SKM-1 (cell line): ENCODE measurements around the gene C18orf32.
"Not testable (repeated sequence)": the region's sequence is repeated elsewhere in the genome, so short reads cannot be mapped to it uniquely, and the experiment has no call there.

Experiments
- DNase-seq: peaks from one replicate; lab custom pipeline; 2025; ENCODE audit not compliant: unreplicated experiment; lab: John Stamatoyannopoulos, UW

Gene C18orf32

DNA sequence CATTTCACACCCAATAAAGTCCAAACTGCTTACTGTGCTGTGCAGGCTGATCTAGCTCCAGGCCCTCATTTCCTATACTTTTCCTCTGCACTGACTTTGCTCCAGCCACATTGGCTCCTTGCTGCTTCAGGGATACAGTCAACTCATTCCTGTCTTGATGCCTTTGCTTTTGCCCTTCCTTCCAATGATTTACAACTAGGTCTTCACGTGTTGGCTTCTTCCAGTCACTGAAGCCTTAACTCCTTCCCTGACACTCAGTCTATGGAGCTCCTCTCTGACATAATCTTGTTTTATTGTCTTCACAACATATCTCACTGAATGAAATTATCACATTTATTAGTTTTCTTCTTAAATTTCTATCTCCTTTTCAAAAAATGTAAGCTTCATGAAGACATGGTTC, 16.9 kb upstream of the C18orf32 start:
- DNase-seq = no peak

DNA sequence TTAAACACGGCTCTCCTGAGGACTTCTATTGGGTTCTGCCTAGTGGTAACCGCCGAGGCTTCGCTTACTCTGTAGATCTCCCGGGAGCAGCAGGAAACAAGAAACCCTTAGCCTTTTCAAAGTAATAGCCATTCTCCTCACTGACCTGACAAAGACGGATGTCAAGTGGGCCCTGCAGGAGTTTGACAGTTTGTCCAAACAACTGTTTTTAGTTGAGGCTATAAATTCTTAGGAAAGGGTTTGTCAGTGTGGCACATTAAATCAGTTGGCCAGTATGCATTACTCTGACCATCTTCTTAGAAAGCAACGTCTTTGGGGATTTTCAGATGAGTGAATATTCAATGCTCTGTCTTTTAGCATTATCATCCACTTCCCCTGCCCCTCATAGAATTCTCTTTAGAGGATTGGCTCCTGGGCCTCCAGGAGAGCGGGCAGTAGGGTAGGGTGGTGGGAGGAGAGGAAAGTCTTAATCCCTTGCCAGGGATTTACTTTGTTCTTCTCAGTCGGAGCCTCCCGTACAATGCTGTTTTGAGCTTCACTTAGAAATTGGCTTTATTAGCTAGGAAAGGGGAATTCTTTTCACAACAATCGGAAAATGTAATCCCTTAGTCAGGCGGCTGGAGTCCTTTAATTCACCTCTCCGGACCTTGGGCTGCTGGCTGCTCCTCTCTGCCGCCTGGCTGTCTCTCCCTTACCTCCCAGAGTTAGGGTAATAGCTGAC, 13.3 kb upstream of the C18orf32 start:
- no peak for DNase-seq

DNA sequence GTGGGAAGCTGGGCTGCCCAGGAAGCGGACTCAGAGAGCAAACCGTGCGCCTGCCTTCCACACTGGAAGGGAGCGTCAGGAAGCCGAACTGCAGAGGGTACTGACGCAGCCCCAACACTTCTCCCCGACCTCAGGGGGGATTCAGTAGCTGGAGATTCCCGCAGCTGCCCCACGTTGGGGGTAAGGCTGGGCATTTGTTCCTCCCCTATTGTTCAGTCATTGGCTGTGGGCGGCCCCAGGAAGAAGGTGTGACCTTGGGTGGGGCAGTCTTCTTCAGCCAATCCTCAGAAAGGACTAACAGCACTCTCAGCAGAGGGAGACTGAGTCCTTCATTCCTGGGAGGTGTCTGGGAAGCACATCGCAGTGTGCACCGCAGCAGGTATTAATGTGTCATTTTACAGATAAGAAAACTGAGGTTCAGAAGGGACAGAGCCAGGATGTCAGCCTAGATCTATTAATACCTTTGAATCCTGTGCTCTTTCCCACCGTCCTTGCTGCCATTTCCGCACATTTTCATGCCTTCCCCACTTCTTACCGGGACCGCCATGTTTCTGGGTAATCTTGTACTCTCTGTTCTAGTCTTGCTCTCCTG, 12.1 kb upstream of the C18orf32 start:
- no peak for DNase-seq

DNA sequence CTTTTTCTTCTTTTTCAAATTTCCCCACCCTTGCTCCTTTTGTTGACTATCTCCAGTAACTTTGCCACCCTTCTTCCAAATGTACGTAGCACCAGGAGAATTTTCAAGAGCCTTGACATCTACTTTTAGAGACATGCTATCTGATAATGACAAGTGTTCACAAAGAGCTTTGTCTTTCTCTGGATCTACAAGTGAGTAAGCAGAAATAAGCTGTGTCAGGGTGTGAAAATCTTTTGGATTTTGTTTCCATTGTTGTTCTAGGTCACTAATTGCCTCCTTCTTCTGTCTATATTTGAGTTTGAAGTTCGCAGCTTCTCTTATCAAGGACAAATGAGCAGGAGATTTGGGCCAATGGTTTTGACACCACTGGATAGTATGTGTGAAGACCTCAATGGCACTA, 8.4 kb upstream of the C18orf32 start:
- no peak for DNase-seq

DNA sequence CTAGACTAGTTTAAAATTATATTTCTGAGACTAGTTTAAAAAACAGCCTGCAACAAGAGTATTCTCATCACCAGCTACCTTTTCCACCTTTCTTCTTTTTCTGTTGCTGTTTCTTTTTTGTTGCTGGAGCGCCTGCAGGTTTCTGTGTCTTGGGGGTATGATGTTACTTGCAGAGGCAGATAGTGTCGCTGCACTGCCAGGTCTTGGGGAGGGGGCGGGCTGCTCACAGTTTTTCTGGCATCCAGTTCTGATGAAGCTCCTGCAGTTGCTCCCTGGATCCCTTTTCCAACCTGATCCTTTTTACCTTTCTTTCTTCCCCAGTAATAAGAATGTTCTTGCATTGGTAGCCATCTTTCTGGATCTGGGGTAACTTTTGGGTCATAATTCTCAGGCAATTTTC, 8.0 kb upstream of the C18orf32 start:
- no peak for DNase-seq

DNA sequence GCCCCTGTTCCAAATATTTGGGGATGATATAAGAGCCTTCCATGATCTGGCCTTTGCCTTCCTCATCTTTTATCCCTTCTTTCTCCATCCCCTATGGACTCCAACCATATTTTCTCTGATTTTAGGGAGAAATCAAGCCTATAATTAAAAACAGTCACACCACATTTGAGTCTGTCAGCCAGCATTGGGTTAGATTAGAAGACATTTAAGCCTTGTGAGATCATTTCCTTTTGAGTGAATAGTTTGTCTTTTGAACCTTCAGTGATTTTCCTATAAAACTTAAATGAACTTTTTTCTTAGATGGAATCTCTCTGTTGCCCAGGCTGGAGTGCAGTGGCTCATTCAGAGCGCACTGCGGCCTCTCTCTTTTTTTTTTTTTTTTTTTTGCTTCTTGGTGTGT, 7.6 kb upstream of the C18orf32 start:
- DNase-seq = no peak

DNA sequence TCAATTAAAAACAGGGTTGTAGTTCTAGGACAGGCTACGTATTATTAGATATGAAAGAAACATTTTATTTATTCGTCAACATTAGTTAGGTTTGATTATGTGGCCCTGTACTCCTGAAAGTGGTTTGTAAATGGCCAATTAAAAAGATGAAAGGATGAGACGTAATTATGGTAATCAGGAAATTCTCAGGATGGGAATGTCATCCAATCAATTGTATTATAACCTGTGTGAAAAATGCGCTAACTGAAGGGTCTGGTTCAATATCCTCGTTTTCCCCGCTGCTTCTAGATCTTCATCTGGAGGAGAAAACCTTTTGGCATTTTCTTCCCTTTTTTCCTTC, 5.6 kb upstream of the C18orf32 start:
- DNase-seq = no peak

DNA sequence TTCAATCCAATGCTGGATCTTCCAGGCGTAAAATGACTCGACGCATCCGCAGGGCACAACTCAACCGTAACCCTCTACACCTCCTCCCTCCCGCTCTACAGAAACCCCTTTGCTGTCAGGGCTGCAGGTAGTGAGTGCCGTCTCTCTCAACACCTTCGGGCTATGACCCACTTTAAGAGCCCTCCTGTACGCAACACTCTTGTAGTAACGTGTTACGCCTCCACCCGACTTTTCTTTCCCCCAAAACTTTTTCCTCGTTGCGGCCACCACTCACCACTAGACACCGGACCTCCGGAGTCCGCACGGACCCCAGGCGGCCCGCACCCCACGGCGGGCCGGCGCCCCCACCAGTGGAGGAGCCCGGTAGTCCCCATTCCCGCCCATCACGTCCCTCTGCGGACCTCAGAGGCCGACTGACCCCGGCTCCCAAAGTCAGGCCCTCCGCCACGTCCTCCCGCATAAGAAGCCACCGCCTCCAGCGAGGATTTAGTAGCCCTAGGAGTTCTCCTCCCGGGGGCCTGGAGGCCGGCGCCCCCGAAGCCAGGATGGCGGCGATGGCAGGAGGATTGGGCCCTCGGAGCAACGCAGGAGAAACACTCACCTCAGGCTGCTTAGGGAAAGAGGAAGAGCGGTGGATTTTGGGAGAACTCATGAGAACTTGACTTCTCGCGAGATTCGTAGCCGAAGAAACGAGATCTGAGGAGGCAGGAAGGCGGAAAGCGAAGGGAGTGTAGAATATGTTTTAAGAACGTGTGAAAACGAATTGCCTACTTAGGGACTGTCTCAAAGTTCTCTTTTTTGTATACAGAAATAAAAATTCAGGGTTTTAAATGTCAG, 5.0 kb upstream of the C18orf32 start, which contains the start of gene RPL17:
TSS of gene RPL17 (minus strand) at position 609 of the 837 bp plus-strand sequence.
- DNase-seq = peak; percentile 98

DNA sequence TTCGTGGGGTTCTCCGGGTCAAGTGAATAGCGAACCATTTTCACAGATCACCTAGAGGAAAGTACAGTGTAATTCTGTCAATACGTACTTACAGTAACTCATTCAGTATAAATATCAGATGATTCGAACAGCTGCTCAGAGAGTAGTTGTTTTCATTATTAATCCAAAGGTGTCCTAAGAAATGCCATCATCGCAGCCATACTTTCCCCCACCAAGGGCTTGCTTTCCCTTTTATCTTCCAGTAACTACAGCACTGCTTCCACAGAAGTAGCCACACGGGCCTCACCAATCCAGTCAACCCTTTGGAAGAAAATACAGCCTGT, 4.5 kb upstream of the C18orf32 start:
- no peak for DNase-seq

DNA sequence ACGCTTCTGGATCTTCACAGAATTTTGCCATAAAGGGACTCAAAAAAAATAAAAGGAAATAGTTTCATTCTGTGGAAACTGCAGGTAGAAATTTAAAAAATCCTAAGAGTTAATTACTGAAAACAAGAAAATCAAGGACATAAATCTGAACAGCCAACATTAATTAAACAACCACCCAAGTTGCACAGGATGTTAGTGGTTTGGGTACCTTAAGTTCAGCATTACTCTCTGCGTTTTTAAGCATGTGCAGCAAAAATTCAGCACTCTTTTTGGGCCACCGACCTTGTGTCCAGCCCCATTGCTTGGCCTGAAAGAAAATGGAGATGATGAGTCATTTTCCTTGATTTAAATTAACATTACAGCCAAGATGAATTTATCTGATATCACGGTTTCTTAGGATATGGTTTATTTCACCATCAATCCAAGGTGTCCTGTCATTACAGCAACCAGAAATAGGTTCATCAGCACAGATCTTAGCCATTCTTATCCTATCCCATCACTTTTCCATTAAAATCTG, 3.3 kb upstream of the C18orf32 start:
- no peak for DNase-seq

DNA sequence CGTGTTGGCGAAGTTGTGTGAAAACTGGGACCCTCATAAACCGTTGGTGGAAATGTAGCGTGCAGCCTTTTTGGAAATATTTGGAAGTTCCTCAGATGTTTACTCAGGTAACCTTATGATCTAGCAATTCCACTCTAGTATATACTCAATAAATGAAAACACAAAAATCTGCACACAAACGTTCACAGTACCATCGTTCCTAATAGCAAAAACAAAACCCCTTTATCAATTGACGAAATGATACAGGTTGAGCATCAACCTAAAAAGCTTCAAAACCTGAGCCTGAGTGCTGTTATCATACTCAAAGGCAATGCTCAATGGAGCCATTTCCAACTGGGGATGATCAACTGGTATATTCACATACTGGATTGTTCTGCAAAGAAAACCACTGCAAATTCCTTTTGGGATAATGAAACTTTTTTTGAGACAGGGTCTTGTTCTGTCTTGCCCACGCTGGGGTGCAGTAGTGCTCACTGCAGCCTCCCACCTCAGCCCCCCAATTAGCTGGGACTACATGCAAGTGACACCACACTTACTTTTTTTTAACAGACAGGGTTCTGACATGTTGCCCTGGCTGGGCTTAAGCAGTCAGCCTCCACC, 777 bp upstream of the C18orf32 start:
- no peak for DNase-seq

DNA sequence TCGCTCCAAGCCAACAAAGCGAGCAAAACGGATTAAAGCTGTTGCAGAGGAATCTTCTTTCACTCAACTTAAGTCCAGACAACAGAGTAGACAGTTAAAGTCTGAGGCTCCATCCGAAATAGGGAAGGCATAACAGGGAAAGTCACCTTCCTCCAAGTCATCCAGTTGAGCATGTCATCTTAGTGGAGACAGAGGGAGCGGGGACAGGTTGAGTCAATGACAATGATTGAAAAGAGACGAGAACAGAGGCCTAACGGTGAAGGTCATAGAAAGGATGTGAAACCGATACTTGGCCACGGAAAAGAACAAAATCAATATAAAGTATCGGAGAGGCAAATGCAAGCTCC, 455 bp downstream of the C18orf32 start:
- DNase-seq = peak; percentile 55

DNA sequence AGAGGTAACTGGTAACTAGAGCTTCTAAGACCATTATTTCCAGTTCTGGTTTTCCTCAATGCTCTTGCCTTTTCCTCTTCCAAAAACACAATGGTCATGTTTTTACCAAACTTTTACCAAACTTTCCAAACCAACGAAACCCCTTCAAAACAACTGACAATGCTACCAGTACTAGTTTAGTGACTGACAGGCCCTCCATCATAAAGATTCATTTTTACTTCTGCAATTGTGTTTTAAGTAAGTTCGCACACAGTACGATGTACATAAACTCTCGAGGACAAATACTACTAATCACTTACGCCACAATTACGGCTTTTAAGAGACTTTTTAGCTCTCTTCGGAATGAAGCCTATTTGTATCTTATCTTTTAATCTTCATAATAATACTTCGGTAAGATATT, 900 bp downstream of the C18orf32 start:
- no peak for DNase-seq

DNA sequence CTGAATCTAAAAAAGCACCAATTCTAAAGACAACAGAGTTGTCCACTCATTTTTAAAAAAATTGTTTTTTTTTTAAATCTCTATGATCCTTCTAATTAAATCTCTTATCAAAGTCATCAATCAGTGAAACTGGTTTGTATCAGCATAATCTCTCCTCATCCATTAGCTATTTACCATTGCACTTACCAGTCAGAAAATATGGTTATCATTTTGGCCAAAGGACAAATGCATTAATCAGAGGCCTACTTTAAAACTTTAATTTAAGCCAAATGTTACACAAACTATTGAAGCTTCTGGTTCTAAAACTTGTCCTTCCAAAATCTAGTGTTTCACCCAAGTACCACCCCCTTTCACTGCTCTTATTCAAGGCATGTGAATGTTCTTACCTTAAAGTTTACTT, 3.8 kb downstream of the C18orf32 start:
- no peak for DNase-seq

DNA sequence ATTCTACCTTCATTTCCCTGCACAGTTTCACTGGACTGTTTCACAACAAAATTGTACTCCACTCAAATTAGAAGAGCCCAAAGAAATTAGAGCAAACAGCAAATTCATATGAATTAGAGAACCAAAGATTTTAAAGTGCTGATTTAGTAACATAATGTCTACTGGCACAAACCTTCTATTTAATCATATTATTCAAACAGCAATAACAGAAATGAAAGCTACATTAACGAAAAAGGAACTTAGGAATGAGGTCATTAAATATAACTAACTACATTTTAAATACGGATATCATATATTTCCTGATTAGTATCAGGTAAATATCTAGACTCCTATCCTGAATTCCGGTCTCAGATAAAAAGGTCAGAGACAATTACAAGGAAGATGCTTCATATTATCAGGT, 5.1 kb downstream of the C18orf32 start:
- DNase-seq = no peak

DNA sequence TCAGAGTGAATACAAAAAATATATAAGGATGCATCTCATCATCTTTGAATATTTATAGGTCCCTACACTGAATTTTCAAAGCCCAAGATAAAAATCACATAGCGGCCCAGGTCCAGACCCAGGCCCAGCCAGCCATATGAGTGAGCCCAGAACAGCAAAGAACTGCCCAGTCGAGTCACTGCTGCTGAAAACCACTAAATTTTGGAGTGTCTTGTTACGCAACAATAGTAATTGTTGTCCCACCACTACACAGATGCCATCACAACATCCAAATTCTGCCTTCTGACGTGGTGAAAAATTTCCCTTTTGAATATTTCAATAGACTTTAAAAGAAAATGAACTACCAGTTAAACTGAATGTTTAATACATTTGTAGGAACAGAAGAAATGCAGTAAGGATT, 5.7 kb downstream of the C18orf32 start:
- DNase-seq = no peak

DNA sequence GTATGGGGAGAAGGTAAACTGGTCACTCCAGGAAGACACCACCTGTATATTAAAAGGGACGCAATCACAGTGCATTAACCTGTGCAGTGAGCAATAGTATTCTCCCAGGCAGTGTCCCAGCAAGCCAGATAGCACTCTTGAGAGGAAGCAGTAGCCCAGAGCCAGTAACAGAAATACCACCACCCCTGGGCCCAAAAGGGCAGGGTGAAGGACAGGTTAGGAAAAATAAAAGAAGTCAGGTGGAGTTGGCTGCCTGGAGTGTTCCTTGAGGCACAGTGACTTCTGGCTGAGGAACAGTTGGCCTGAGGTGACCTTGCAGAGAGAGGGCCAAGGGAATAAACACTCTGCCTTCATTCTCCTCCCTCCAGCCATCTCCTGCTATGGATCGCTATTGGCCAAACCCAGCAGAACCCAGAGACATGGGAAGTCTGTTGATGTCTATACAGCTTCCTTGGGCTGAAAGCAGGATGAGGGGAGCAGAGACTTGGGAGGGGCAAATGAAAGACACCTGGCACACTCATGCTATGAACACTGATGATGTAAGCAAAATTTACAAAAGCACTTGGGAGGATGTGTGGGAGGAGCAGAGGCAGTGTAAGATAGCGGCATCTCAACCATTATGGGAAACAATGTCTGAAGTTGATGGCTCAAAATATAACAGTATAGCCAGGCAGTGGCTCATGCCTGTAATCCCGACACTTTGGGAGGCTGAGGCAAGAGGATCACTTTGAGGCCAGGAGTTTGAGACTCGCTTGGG, 7.5 kb downstream of the C18orf32 start:
- DNase-seq = no peak

DNA sequence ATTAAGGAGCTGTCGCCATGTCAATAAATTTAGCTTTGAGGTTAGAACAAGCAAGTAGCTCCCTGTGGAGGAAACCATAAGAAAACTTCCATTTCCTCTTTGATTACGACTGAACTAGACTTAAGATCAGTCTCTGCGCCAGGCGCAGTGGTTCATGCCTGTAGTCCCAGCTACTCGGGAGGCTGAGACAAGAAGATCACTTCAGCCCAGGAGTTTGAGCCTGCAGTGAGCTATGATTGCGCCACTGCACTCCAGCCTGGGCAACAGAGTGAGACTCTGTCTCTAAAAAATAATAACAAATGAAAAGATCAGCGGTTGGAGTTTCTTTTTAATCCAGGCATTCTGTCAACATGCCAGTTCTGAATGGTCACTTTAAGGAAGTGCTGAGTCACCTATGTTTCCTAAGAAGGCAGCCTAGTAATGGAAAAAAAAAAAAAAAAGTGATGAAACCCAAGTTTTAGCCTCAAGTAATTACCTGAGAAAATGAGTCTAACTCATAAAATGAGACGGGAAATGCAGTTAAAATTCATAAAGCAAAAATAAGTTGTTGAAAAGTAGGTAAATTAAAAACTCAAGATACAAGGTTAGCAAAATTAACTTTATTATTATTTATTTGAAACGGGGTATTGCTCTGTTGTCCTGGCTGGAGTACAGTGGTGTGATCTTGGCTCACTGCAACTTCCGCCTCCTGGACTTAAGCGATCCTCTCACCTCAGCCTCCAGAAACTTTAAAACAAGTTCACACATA, 10.2 kb downstream of the C18orf32 start:
- DNase-seq = peak; percentile 52

DNA sequence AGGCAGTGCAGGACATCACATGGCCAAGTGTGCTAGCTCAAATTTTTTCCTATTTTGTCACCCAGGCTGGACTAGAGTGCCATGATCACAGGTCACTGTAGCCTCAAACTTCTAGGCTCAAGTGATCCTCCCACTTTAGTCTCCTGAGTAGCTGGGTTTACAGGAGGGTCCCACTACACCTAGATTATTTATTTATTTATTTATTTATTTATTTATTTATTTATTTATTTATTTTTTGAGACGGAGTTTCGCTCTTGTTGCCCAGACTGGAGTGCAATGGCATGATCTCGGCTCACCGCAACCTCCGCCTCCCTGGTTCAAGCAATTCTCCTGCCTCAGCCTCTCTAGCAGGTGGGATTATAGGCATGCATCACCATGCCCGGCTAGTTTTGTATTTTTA, 12.1 kb downstream of the C18orf32 start:
- not testable (repeated sequence) for DNase-seq

DNA sequence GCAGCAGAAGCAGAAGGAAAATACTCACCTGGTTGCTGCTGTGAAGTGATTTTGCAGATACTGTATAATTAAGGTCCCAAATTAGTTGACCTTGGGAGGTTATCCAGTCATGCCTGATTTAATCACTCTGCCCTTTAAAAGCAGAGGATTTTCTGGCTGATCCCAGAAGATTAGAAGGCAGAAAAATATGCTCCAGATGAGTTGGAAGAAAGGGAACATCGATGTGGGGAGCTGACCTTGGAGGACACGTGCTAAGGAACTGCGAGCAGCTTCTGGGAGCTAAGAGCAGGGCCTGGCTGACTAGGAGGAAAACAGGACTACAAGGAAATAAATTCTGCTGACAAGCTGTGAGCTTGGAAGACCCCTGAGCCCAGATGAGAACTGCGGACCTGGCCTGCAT, 13.3 kb downstream of the C18orf32 start:
- no peak for DNase-seq
